IPS DF 19.7 (cell line): ENCODE results near the gene LYG2.
"Not testable (repeated sequence)": the region's sequence is repeated elsewhere in the genome, so short reads cannot be mapped to it uniquely, and the experiment has no call there.

ENCODE experiments used
- DNase-seq: peaks from one replicate; pipeline ENCODE4 v3.0.0-alpha.2; 2013; ENCODE audit warnings: low read depth, low spot score

Gene LYG2

DNA sequence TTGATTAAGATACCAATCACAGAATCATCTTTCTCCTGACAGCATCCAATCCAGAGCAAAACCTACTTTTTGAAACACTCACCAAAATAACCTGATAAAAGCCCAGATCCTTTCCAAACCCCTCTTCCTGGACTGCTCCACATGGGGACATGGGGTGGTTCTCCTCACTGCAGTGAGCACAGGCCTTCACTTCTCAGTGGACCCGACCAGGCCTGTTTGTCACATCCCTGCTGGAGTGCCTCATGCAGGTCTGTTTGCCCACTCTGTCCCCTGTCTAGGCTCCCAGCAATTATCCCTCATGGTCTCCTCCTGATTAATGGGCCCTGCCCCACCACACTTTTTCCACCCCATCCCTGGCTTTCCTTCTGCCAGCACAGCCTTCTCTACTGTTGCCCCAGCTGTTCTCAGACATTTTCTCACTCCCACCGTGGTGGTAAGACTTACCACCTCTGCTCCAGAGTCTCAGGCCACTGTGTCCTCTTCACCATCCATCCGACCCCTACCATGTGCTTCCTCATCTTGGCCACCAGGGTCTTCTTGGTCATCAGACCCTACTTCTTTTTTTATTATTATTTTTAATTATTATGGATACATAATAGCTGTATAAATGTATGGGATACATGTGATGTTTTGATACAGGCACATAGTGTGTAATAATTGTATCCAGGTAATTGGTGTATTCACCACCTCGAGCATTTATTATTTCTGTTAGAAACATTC, 53.3 kb downstream of the LYG2 start:
- DNase-seq: no peak

DNA sequence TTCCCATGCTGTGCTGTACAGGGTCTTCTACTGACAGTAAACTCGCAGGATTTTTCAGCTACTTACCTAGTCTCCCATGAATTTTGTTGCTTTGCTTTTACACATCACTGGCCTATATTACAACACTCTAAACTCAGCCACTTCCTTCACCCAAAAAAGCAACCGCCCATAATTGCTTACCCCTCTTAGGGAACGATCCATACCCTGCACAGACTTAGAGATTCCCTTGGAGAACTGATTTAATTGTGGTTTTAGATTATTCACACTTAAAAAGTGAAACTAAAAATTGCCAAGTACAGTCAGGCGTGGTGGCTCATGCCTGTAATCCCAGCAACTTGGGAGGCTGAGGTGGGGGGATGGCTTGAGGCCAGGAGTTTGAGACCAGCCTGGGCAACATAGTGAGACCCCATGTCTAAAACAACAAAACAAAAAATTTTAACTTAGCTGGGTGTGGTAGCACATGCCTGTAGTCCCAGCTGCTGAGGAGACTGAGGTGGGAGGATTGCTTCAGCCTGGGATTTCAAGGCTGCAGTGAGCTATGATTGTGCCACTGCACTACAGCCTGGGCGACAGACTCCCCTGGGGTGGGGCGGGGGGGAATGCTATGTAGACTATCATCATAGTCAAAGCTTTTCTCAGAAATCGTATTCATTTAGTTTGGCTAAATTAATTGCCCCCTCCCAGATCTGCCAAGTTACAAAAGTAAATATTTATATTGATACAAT, 55.2 kb downstream of the LYG2 start:
- no peak for DNase-seq

DNA sequence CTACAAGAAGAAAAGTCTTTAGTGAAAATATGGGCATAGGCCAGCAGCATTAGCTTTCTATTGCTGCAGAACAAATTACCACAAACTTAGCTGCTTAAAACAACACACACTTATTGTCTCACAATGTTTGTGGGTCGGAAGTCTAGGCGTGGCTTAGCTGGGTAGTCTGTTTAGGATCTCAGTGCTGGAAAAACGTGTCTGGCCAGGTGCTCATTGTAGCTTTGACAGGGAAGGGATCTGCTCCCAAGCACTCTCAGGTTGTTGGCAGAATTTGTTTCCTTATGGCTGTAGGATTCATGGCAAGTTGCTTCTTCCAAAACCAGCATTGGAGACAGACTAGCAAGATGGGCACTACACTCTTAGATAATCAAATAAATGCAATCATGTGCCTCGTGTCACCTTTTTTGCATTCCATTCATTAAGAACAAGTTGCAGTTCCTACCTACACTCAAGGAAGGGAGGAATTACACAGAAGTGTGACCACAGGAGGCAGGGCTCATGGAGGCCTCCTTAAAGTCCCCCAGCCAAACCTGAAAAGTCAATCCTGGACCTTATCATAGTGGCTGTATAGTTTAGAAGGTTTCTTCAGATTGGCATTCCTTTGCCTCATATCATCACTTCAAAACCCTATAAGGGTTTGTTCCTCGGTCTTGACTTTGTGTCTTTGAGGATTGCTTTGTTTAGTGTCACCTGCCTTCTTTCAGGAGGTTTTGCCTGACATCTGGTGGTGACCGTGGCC, 57.2 kb downstream of the LYG2 start:
- DNase-seq: no peak

DNA sequence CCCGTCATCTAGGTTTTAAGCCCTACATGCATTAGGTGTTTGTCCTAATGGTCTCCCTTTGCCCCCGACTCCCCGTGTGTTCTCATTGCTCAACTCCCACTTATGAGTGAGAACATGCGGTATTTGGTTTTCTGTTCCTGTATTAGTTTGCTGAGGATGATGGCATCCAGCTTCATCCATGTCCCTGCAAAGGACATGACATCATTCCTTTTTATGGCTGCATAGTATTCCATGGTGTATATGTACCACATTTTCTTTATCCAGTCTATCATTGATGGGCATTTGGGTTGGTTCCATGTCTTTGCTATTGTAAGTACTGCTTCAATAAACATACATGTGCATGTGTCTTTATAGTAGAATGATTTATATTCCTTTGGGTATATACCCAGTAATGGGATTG, 63.1 kb downstream of the LYG2 start:
- not testable (repeated sequence) for DNase-seq
